ENCODE measurements around the gene KRT17.
"Not testable (repeated sequence)": the region's sequence is repeated elsewhere in the genome, so short reads cannot be mapped to it uniquely, and the experiment has no call there.

Gene KRT17

GRCh38 chr17:41625602-41626001 lies 1.2 kb upstream of the KRT17 start:
- peak overlapping the region in 13 of 21 experiments; percentile 28 to 90 (median 72) for H3K27ac ChIP-seq
- no peak overlapping the region for H3K4me3 ChIP-seq

DNA sequence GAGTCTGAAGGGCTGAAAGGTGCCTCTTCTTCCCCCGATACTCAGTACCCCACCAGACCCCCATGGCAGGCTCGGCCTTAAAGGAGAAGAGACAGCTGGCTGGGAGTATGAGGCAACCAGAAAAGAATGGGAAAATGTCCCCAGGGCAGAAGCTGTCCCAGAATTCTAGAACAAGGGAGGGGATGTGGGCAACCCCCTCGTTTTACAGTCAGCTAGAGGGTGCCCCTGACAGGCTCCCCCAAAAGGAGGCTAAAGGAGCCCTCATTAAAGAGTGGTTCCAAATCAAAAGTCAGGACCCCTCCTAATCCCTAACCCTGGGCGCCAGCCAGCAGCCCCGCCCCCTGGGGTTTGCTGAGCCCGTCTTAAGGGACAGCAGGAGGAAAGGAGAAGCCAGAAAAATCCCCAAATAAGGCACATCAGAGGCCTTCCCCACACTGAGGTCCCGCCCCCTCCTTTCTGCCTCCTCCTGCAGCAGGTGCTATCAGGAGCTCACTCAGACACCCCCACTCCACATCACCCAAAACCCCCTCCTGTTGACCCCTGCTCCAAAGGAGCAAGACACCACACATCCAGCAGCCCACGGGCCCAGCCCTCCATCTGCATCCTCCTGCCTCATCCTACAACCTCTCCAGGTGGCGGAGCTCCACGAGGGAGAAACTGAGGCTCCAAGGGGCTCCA lies 1.1 kb downstream of the KRT17 start:
- peak overlapping the region; percentile 20 to 41 (median 33) for H3K4me3 ChIP-seq
- peak overlapping the region in 17 of 21 experiments; percentile 13 to 90 (median 68) for H3K27ac ChIP-seq

DNA sequence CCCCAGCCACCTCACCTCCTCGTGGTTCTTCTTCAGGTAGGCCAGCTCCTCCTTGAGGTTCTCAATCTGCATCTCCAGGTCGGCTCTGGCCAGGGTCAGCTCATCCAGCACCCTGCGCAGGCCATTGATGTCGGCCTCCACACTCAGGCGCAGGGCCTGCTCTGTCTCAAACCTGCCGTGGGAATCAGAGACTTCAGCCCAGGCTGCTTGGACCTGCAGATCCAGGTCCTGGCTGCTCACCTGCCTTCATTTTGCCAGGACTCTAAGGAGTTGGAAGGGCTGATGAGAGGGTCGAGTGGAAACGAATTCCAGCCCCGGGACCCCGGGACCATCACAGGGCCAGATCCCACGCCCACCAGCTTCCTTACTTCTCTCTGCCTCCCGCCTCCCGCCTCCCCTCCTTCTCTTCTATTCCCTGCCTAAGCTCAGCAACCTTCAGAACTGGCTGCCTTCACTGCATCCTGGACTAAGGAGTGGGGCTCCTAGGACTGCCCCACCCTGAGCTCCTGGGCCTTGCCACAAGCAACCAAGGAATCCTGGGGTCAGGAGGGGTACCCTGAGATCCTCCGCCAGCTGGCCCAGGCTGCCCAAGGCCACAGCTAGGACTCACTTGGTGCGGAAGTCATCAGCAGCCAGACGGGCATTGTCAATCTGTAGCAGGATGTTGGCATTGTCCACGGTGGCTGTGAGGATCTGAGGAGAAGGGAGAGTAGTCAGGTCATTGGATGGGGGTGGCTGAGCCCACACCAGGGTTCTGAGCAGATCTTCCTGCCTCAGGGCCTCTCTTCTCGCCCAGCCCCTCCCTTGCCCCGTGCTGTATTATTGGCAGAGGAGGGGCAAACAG lies 1.8 kb downstream of the KRT17 start:
- peak overlapping the region; percentile 20 to 41 (median 33) for H3K4me3 ChIP-seq
- H3K27ac ChIP-seq, result peak overlapping the region in 15 of 21 experiments; percentile 13 to 90 (median 71)

GRCh38 chr17:41621916-41622315 lies 2.5 kb downstream of the KRT17 start:
- peak overlapping the region in 7 of 21 experiments; percentile 24 to 90 (median 81) for H3K27ac ChIP-seq
- peak overlapping the region in 5 of 7 experiments; percentile 13 to 41 (median 38) for H3K4me3 ChIP-seq

DNA sequence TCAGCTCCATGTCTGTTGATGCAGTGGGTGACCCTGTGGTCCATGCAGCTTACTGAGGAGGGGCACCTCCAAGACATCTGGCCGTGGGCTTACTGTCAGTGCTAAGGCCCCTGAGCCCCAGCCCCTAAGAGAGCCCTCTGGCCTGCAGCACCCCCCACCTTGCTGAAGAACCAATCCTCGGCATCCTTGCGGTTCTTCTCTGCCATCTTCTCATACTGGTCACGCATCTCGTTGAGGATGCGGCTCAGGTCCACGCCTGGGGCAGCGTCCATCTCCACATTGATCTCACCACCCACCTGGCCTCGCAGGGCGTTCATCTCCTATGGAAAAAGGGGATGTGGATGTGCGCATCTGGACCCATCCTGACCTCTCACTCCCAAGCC lies 2.9 kb downstream of the KRT17 start:
- H3K4me3 ChIP-seq, result peak overlapping the region in 2 of 7 experiments; percentile 38 to 41

GRCh38 chr17:41620583-41621434 lies 3.6 kb downstream of the KRT17 start:
- Histone ChIP-seq H3K4me3 (peak overlapping the region in 2 of 7 experiments; percentile 38 to 41), H3K27ac (peak overlapping the region in 4 of 21 experiments; percentile 78 to 89 (median 83))

More for the DNA sequence above, 2.9 kb downstream of the KRT17 start:
- H3K27ac ChIP-seq, result peak overlapping the region in 4 of 21 experiments; percentile 78 to 89 (median 83)

DNA sequence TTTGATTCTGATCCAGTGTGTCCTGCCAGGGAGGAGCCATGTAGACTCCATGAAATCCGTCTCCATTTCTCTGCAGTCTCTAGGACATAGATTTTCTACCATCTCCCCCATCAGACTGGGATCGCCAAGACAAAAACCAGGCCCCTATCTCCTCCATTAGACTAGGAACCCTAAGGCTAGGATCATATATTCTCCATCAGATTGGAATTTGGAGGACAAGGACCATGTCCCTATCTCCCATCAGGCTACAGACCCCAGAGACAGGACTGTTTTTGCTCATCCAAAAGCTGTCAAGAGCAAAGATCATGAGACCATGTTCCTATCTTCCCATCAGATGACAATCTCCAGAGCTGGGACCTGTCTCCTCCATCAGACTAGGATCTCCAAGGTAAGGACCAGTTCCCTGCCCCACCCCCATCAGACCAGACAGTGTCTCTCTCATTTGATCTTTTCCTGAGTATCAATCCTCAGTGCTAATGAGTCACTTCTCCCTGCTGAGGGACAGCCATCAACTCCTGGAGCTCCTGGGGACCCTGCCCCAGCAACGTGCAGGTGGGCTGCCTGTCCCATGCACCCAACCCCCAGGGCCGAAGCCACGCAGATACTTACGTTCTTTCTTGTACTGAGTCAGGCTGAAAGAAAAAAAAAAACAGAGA lies 4.3 kb downstream of the KRT17 start:
- H3K4me3 ChIP-seq, result peak overlapping the region in 2 of 7 experiments; percentile 38 to 41
- H3K27ac ChIP-seq, result peak overlapping the region in 3 of 21 experiments; percentile 46 to 89 (median 81)

- peak overlapping the region in 1 of 7 experiments; percentile 38 for H3K4me3 ChIP-seq
- peak overlapping the region in 2 of 21 experiments; percentile 46 to 89 for H3K27ac ChIP-seq
These were observed 5.1 kb downstream of the KRT17 start for GRCh38 chr17:41619036-41619926.

- H3K4me3 ChIP-seq, result peak overlapping the region in 1 of 7 experiments; percentile 38
- peak overlapping the region in 3 of 21 experiments; percentile 2 to 89 (median 46) for H3K27ac ChIP-seq
These were observed 5.9 kb downstream of the KRT17 start for GRCh38 chr17:41618341-41619035.

DNA sequence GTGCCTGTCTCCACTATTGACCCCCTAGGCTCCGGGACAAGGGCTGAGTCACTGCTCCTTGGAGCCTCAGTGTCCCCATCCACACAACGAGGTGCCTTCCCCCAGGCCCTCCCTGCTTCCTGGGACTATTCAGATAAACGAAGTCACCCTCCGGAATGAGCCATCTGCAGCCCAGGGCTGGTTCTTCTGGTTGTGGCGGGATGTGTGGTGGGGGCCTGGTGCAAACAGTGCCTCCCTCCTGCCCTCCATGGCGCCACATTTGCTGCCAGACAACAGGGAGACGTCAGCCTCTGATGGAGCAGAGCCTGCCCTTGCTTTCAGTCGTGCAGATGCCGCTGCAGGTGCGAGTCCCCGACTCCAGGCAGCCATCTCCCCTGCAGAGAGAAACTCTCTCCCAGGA lies 6.7 kb downstream of the KRT17 start:
- Histone ChIP-seq H3K27ac (peak overlapping the region in 3 of 21 experiments; percentile 17 to 89 (median 46)), H3K4me3 (no peak overlapping the region)

DNA sequence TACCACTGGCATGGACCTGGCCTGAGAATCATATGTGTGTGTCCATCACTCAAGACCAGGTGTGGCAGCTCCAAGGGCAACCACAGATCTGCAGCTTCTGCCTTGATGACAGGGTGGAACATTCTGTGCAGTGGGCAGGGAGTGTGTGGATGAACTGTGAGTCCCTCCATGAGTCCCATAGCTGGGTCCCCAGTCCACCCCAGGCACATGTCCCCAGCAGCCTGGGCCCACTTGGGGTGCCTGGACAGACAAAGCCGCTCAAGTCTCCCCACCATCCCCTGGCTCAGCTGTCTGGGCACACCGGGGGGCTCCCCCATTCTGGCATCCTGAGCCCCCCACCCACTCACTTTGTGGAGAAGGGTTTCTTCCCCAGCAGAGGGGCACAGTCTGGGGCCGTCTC lies 7.2 kb downstream of the KRT17 start:
- Histone ChIP-seq H3K4me3 (no peak overlapping the region), H3K27ac (peak overlapping the region in 2 of 21 experiments; percentile 17 to 89)

- not testable (repeated sequence) for H3K4me3 ChIP-seq
- peak overlapping the region in 1 of 21 experiments; percentile 44 for H3K27ac ChIP-seq
These were observed 7.9 kb downstream of the KRT17 start for GRCh38 chr17:41616486-41616885.

GRCh38 chr17:41615454-41615853 lies 8.9 kb downstream of the KRT17 start:
- peak overlapping the region in 2 of 21 experiments; percentile 16 to 44 for H3K27ac ChIP-seq

DNA sequence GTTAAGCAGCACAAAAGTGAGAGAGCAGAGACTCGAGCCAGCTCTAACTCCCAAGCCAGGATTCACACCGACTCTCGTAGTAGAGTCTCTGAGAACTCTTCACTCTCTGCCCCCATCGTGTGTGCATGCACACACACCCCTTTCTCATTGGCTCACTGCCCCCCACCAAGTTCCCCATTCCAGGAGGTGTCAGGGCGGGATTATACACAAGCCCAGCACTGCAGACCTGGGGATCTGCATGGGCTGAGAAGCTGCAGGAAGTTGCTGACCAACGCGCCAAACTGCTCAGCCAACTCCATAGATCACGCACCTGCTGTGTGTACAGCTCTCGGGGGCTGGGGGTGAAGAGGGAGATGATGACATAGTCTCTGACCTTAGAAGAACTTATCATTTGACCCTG lies 9.6 kb downstream of the KRT17 start:
- not testable (repeated sequence) for H3K4me3 ChIP-seq, H3K27ac ChIP-seq

More at GRCh38 chr17:41615454-41615853, 8.9 kb downstream of the KRT17 start:
- H3K4me3 ChIP-seq, result no peak overlapping the region

DNA sequence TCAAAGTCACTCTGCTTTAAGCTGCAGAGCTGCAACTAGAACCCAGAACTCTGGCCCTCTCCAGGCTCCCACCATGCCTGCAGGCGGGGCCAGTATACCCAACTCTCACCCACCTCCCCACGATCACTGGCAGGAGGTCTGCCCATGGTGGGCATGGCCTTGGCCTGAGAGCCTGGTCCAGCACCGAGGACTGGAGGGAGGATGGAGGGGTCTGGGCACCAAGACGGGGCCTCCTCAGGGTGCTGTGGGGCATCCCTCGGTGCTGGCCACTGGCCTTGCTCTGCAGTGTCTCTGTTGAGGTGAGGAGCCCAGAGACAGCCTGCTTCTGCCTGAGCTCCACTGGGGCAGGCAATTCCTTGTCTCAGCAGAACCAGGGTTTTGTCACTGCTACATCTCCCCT lies 10.3 kb downstream of the KRT17 start:
- no peak overlapping the region for H3K27ac ChIP-seq

GRCh38 chr17:41613277-41614082 lies 10.9 kb downstream of the KRT17 start:
- peak overlapping the region in 7 of 21 experiments; percentile 14 to 84 (median 43) for H3K27ac ChIP-seq
- no peak overlapping the region for H3K4me3 ChIP-seq

More for the DNA sequence above, 10.3 kb downstream of the KRT17 start:
- H3K4me3 ChIP-seq, result no peak overlapping the region
